Hepatic stellate cell (primary cell): Measurements from ENCODE around the gene TMEM218.

ENCODE experiments used
- DNase-seq: peaks from one replicate; pipeline ENCODE4 v3.0.0; 2011; ENCODE audit warnings: low spot score

TMEM218 gene

GRCh38 chr11:125129316-125129993, 18.0 kb upstream of the TMEM218 start:
- DNase-seq, result no peak

- peak; percentile 77 for DNase-seq
Measured at GRCh38 chr11:125128450-125128849, 17.0 kb upstream of the TMEM218 start.

GRCh38 chr11:125124618-125124992, 13.2 kb upstream of the TMEM218 start:
- no peak for DNase-seq

- DNase-seq, result no peak
Measured at GRCh38 chr11:125123947-125124617, 12.7 kb upstream of the TMEM218 start.

- DNase-seq, result no peak
Measured at GRCh38 chr11:125123194-125123946, 11.9 kb upstream of the TMEM218 start.

DNA sequence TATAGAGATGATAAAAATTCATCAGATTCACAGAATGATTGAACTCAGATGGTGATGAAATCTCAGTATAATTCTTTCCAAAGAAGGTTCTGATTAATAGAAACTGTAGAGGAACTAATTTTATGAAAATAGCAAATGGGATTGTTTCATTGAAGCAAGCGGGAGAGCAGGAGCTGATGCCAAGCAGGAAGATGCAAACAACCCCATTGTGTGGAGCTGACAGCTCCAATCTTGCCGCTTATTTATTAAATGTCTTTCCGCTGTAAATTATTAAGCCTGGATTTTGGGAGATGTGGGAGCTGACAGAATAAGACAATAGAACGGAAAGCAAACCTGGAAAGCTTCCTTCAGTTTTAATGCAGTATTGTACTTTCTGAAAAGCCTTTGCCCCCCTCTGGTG, 6.0 kb upstream of the TMEM218 start:
- DNase-seq, result no peak

- no peak for DNase-seq
Measured at GRCh38 chr11:125114518-125114917, 3.1 kb upstream of the TMEM218 start.

GRCh38 chr11:125112208-125112604, 780 bp upstream of the TMEM218 start:
- no peak for DNase-seq

DNA sequence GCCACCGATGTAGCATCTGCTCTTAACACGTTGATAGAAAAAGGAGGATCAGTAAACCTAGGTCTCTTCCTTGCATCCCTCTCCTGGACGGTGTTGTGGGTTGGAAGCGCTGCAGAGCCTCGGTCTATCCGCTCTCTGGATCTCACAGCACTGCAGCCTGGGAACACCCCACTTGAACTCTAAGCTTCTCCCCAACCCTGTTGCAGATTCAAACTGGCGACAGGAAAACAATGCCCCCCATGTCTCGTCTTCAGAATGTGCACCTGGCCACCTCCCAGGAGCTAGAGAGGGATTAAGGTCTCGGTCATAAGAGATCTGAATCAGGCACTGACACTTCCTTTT, 454 bp downstream of the TMEM218 start:
- no peak for DNase-seq

DNA sequence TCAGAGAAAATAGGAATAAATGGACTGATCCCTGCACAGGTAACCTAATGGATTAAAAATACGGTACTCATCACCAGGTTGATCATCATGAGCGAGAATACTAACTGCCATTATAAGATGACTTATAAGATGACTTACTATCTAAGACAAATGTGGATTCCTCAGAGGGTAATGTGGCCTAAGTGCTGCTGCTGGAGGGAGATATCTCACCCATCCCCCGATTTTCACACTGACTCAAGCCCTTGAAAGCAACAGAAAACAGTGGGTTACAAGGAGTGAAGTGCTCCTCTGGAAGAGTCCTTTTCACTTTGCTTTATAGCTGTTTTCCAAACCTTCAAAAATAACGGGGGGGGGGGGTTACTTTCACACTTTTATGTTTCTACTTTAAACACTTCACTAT, 920 bp downstream of the TMEM218 start:
- DNase-seq, result no peak

DNA sequence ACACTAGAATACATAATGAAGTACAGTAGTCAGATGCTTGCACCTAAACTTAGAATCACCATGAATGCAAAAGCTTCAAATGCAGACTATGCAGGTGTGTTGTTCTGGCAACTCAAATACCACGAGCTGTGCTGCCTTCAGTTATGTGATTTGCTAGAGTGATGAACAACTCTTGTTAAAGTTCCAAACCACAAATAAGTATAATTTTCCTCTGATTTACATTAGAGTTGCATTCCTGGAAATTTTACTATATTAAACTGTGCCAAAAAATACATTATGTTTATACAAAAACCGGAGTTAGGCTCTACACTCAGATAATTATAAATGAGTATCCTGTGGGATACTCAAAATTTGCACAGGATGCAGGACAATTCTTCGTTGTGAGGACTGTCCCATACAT, 3.0 kb downstream of the TMEM218 start:
- DNase-seq, result no peak

DNA sequence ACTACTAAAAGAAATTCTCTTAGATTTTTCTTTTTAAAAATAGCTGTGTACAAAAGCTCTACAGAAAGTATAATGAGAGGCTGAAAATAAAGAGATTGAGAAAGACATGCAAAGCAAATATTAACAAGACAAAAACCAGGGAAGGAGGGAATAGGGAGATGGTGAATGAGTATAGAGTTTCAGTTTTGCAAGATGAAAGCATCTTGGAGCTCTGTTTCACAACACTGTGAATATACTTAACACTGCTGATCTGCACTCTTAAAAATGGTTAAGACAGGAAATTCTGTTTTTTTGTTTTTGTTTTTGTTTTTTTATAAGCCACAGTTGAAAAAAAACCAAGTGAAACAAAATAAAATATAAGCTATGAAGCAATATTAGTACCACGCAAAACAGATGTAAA, 5.5 kb downstream of the TMEM218 start:
- DNase-seq, result no peak

GRCh38 chr11:125102510-125102909, 8.9 kb downstream of the TMEM218 start:
- no peak for DNase-seq

- no peak for DNase-seq
Measured at GRCh38 chr11:125102025-125102424, 9.4 kb downstream of the TMEM218 start.

DNA sequence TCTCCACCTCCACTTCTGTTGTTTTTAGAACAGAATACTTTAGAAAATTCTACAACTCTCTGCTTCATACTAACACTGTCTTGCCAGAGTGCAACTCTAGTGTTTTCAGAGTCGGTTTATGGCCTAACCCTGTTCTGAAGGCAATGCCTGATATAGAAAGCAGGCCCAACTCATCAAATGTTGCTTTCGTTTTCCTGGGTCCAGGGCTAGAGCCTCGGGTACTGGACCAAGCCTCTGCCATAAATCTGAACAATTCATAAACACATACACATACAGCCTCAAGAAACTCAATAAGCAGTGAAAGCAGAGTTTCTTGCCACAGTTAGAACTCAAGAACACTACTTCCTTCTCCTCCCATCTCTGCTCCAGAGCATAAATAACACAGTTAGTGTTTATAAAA, 9.8 kb downstream of the TMEM218 start:
- no peak for DNase-seq

DNA sequence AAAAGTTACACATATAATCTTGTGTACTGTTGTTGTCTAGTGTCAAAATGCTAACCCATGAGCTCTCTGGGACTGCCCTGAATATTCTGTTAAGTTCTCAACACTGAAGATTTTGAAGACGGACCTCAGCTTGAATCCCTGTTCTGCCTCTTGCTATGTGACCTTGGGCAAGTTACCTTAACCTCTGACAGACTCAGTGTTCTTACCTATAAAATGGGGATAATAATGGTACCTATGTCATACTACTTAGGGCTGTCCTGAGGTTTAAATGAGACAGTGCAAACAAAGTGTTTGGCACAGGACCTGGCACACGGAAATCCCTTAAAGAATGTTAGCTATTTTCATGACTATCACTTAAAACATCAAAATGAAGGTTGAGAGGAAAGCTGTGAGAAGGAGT, 11.3 kb downstream of the TMEM218 start:
- DNase-seq, result no peak

DNA sequence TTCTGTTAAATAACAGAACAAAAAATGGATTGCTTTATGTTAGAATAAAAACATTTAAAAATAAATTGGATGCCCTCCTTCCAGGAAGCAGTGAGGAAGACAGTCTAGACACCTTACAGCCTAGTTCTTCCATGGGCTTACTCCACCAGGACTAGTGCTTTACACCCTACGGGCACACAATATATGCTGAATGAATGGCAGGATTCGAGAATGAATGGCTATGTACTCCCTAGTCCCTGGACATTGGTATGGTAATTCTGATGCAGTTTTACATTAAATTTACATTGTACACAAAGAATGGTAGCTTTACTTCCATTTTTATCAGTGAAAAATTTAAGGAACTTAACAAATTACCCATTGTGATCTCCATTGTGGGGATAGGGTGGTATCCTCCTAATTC, 16.7 kb downstream of the TMEM218 start:
- DNase-seq, result no peak

DNA sequence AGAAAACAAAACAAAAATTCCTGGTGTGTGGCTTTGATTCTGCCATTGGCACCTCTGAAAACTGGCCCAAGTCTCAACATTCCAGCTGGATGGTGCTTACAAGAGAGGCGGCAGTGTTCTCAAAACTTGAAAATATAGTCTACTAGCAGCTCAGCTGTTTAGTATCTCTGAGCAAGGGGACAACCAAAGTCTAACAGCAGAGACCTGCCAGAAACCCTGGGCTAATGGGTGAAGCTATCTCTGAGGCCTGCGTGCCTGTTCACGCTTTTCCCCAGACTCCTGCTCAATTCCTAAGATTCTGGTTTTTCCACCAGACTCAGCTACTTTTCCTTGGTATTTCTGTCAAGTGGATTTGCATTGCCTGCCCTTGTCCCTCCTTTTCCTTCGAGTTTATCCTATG, 17.9 kb downstream of the TMEM218 start:
- no peak for DNase-seq

DNA sequence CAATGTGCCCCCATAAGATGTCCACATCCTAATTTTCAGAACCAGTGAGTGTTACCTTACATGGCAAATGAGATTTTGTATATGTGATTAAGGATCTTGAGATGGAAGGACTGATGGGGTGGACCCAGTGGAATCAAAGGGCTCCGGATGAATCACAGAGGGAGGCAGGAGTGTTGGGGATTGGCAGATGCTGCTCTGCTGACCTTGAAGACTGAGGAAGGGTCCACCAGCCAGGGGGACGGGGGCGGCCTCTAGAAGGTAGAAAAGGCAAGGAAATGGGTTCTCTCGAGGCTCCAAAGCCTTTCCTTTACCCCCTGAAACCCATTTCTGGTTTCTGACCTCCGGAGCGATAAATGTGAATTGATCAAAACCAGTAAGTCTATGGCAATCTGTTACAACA, 18.8 kb downstream of the TMEM218 start:
- DNase-seq, result no peak

DNA sequence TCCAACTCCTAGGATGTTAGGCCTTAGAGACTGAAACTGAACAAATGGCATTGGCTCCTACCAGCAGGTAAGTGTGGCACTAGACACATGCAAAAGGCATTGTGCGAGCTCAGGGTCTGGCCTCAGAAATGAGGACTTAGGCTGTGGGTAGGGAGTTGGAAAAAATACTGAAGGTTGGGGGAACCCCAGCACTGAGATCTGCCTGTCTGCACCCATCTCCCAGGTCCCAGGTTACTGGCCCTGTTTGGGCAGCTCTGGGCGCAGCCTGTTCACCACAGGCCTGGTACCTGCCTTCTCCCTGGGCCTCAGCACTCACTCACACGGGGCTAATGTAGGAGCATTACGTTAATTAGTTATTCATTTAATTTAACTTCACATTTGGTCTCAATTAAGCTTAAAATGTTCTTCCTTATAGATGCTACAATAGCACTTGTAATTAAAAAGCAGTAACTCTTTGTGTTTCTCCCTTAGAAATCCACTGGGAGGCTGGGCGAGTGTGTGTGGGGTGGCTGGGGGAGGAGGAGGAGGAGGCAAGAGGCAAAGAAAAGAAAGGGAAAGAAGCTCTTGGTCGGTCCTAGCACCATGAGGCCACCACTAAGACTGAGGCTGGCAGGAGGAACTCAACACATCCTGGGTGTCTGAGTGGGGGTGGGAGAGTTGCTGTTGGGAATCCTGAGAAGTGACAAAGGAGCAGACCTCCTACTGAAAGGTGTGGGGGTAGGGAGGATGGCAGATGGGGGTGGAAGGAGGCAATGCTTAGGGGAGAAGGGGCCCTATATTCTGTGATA, 19.4 kb downstream of the TMEM218 start:
- DNase-seq, result no peak

- peak; percentile 79 for DNase-seq
Measured at GRCh38 chr11:125091247-125091876, 20.1 kb downstream of the TMEM218 start.

DNA sequence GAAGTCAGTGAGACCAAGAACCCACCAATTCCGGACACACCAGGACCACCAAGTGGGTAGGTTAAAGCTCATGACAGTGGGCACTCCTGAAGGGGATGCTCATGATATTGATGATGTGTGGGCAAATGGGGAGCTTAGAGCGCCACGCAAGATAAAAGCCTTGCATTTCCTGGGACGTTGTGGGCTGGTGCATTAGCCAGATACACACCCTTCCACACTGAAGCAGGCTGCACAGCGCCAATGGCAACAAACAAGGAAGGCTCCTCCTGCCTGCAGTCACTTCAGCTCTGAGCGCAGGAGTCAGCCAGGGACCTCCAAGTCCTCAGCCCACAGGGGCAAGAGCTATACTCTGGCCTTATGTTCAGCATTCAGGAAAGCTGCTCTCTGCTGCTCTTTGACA, 20.6 kb downstream of the TMEM218 start:
- no peak for DNase-seq
